ENCODE results near the gene GLTP.
"Not testable (repeated sequence)": the region's sequence is repeated elsewhere in the genome, so short reads cannot be mapped to it uniquely, and the experiment has no call there.

GLTP gene

GRCh38 chr12:109880043-109880931 is at the start of gene GLTP:
Gene GLTP, minus strand, starts transcription at chr12:109880541. Its CDS starts 167 bp downstream, at chr12:109880374.
- peak; percentile 77 for DNase-seq (ENCODE audit: low spot score)

GRCh38 chr12:109929326-109929725 is 49.0 kb upstream of the GLTP start:
- DNase-seq (ENCODE audit: low spot score): not testable (repeated sequence)

DNA sequence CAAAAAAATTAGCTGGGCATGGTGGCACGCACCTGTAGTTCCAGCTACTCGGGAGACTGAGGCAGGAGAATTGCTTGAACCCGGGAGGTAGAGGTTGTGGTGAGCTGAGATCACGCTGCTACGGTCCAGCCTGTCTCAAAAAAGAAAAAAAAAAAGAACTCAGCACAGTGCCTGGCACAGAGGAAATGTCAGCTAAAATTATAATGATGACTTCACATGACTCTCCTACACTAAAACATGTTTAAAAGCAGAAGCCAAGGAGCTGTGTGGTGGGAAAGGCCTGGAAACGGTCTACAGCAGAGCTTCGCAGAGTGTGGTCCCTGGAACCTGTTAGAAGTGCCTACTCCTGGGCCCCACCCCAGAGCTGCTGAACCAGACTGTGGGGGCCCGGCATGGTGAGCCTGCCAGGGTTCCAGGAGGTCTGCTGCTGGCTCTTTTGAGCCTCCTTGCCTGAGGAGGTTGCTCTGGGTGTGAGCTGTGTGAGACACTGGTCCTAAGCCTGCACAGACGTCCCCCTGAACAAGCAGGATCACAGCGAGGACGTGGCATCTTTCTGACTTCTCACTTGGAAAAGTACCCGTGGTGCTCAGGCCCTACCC is 47.8 kb upstream of the GLTP start:
- no peak for DNase-seq (ENCODE audit: low spot score)

DNA sequence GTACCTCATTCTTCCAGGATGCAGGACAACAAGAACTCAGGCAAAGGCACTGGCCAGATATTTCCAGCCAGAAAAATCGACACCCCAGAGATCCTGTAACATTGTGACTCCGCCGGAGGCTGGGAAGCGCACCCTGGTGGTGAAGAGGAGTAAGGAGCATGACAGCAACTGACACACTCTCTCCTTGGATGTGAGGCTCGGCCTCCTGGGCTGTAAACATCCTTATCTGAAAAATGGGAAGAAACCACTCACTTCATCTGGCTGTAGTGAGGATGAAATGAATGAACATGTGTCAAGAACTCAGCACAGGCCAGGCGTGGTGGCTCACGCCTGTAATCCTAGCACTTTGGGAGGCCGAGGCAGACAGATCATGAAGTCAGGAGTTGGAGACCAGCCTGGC is 47.3 kb upstream of the GLTP start:
- DNase-seq (ENCODE audit: low spot score): no peak

DNA sequence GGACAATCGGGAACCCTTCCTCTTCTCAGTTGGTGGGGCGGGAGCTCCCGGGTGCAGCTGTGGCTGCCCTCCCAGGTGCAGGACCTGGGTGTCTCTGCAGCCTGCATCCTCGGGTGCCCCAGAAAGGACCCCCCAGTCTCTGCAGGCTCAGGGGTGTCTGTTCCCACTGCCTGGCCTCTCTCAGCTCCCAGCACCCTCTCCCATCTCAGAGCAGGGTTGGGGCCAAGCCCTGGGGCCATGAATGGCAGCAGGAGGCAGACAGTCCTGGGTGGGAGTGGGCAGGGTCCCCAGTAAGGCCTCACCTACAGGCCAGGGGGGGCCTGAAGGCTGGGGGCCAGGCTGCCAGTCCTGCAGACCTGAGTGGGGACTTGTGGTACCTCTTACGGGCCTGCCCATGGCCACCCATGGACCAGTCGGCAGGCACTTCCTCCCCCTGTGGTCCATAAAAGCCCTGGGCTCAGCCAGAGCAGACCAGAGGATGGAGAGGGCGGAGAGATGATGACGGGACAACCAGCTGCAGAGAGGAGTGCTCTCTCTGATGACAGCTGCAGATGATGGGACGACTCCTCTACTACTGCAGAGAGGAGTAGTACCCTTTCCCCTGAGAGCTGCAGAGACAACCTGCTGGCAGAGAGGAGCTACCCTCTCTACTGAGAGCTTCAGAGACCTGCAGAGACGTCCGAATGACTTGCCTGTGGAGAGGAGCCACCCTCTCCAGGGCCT is 46.3 kb upstream of the GLTP start:
- no peak for DNase-seq (ENCODE audit: low spot score)

GRCh38 chr12:109926016-109926415 is 45.7 kb upstream of the GLTP start:
- no peak for DNase-seq (ENCODE audit: low spot score)

- no peak for DNase-seq (ENCODE audit: low spot score)
These were observed 45.0 kb upstream of the GLTP start for GRCh38 chr12:109925185-109925840.

DNA sequence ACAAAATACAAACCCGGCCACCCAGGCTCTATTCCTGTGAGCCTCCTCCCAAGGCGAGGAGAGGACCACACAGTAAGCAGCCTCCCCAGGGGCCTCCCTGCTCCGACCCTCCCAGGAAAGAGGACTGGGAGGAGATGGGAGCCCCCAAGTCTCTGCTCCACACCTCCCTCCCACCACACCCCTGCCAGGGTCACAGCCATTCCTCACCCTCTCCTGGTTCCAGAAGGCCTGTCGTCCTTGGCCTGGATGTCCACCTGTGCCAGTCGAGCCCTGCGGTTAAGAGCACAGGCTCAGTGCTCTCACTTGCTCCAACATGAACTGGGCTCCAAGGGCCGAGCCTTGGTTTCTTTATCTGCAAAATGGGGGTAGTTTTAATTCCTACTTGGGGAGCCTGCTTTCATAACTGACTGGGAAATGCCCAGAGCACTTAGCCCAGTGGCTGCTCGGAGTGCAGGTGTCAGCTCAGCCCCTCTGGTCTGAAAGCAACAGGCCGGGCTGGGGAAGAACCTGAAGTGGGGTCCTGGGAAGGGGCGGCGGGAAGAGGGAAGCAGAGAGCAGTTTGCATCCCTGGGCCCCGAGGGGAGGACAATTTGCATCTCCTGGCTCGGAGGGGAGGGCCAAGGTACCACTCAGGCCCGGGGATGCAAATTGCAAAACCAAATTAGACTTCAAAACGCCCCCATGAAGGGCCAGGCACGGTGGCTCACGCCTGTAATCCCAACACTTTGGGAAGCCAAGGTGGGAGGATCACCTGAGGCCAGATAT is 43.3 kb upstream of the GLTP start:
- no peak for DNase-seq (ENCODE audit: low spot score)

- DNase-seq (ENCODE audit: low spot score): no peak
These were observed 42.7 kb upstream of the GLTP start for GRCh38 chr12:109923038-109923437.

DNA sequence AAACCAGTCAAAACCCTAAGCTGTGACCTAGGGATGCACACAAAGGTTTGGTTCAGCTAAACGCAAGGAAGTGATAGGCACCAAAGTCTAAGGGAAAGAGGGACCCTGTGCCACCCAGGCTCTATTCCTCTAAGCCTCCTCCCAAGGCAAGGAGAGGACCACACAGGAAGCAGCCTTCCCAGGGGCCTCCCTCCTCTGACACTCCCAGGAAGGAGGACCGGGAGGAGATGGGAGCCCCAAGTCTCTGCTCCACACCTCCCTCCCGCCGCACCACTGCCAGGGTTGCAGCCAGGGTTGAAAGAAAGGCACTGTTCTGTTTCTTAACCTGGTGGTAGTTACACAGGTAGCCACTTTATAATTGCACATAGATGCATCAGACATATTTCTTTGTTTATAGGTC is 41.6 kb upstream of the GLTP start:
- DNase-seq (ENCODE audit: low spot score): no peak

DNA sequence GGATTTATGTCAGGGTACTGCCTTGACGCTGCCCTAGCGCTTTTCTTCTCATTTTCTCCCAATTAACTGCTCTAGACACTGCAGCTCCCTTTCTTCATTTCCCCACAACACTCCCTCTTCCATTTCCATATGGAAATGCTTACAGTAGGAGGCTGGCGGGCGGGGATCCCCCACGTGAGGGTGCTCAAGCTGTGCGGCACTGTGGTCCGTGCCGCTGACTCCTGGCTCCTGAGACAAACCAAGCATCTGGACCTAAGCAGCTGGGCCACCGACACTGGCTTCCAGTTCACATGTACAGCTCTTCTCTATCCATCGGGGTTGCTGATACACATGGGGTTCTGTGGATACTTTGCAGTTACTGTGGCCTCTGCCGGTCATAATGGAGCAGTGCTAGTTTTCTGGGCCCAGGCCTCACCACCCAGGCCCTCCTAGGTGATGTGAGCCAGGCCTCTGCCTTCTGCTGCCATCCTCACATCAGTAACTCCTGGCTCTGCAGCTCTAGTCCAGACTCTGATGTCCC is 40.0 kb upstream of the GLTP start:
- no peak for DNase-seq (ENCODE audit: low spot score)

DNA sequence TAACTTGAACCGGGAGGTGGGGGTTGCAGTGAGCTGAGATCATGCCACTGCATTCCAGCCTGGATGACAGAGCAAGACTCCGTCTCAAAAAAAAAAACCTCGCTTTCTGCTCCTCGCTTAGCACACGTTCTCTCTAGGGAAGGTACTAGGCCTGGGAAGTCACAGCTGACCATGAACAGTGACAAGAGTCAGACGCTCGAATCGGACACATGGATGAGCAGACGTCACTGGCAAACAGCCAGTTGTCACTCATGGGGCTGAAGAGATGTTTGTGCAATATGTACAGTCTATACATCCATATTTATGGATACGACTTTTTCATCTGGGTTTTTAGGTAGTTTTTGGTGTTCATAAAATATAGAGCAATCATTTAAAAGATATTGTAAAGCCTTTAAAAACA is 39.1 kb upstream of the GLTP start:
- no peak for DNase-seq (ENCODE audit: low spot score)

GRCh38 chr12:109916045-109916444 is 35.7 kb upstream of the GLTP start:
- no peak for DNase-seq (ENCODE audit: low spot score)

GRCh38 chr12:109915171-109916040 is 35.1 kb upstream of the GLTP start:
- no peak for DNase-seq (ENCODE audit: low spot score)

GRCh38 chr12:109914461-109914860 is 34.1 kb upstream of the GLTP start:
- no peak for DNase-seq (ENCODE audit: low spot score)

DNA sequence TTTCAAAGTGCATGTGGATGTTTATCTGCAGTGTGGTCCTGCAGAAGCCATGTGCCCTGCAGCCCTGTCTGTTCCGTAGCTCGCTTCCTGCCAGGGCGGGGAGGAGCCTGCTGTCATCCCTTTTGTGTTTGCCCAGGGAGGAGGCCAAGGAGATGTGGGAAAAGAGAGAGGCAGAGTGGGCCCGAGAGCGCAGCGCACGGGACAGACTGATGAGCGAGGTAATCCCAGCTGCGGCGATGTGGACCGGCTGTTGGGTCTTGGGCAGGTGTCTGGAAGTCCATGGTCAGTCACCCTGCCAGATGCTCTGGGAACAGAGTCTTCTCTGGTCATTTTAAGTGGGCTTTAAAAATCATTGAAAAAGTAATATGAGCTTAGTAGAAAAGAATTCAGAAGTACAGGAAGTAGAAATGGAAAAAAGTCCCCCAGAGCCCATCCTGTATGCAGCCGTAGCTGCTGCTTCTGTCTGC is 32.5 kb upstream of the GLTP start:
- DNase-seq (ENCODE audit: low spot score): no peak

GRCh38 chr12:109910969-109911348 is 30.6 kb upstream of the GLTP start:
- peak; percentile 30 for DNase-seq (ENCODE audit: low spot score)

- no peak for DNase-seq (ENCODE audit: low spot score)
These were observed 30.1 kb upstream of the GLTP start for GRCh38 chr12:109910254-109910968.

- DNase-seq (ENCODE audit: low spot score): no peak
These were observed 25.0 kb upstream of the GLTP start for GRCh38 chr12:109905301-109905700.
